HuH-7.5 (cell line): ENCODE results near the gene TRPM8.
"Not testable (repeated sequence)": the region's sequence is repeated elsewhere in the genome, so short reads cannot be mapped to it uniquely, and the experiment has no call there.

Experiments
- DNase-seq: peaks from one replicate; pipeline ENCODE4 v3.0.0; 2011; ENCODE audit warnings: low spot score

The TRPM8 gene

GRCh38 chr2:233938676-233939370 is 21.6 kb downstream of the TRPM8 start:
- DNase-seq, result no peak

GRCh38 chr2:233940376-233941276 is 23.5 kb downstream of the TRPM8 start:
- DNase-seq, result no peak

- DNase-seq, result no peak
Measured at GRCh38 chr2:233942731-233943130, 25.6 kb downstream of the TRPM8 start.

- no peak for DNase-seq
Measured at GRCh38 chr2:233944269-233944668, 27.1 kb downstream of the TRPM8 start.

GRCh38 chr2:233944722-233945121 is 27.5 kb downstream of the TRPM8 start:
- DNase-seq, result no peak

GRCh38 chr2:233945146-233945545 is 28.0 kb downstream of the TRPM8 start:
- DNase-seq, result no peak

- DNase-seq, result no peak
Measured at GRCh38 chr2:233950078-233950825, 33.1 kb downstream of the TRPM8 start.

- DNase-seq, result no peak
Measured at GRCh38 chr2:233952335-233952734, 35.2 kb downstream of the TRPM8 start.

- DNase-seq, result no peak
Measured at GRCh38 chr2:233953087-233953801, 36.1 kb downstream of the TRPM8 start.

- no peak for DNase-seq
Measured at GRCh38 chr2:233960203-233960602, 43.0 kb downstream of the TRPM8 start.

GRCh38 chr2:233961905-233962304 is 44.7 kb downstream of the TRPM8 start:
- DNase-seq, result no peak

GRCh38 chr2:233964581-233964980 is 47.4 kb downstream of the TRPM8 start:
- DNase-seq, result no peak

GRCh38 chr2:233965032-233965603 is 47.9 kb downstream of the TRPM8 start:
- DNase-seq, result no peak

GRCh38 chr2:233965646-233966045 is 48.5 kb downstream of the TRPM8 start:
- not testable (repeated sequence) for DNase-seq

- no peak for DNase-seq
Measured at GRCh38 chr2:233966388-233966787, 49.2 kb downstream of the TRPM8 start.

GRCh38 chr2:233967164-233967563 is 50.0 kb downstream of the TRPM8 start:
- DNase-seq, result no peak

- DNase-seq, result no peak
Measured at GRCh38 chr2:233968556-233968955, 51.4 kb downstream of the TRPM8 start.

- not testable (repeated sequence) for DNase-seq
Measured at GRCh38 chr2:233972460-233972859, 55.3 kb downstream of the TRPM8 start.

GRCh38 chr2:233972941-233973575 is 55.9 kb downstream of the TRPM8 start:
- no peak for DNase-seq

GRCh38 chr2:233973786-233974185 is 56.6 kb downstream of the TRPM8 start:
- DNase-seq, result no peak

GRCh38 chr2:233974530-233975071 is 57.4 kb downstream of the TRPM8 start:
- DNase-seq, result no peak
